GM12878 (cell line): ENCODE data around the gene CDK16. TPM values are rescaled to one million over a fixed set of nuclear protein-coding genes. Genes with fewer than 3 reads are reported as not detected.

Experiments used
- BCL11A ChIP-seq: IDR thresholded peaks from 2 replicates; pipeline ENCODE4 v1.6.1; 2011; ENCODE audit warnings: low read depth, low read length
- CBX3 ChIP-seq: fragments of 200-600 bp; sonication (generic); IDR thresholded peaks from 2 replicates; pipeline ENCODE4 v1.6.1; 2016; ENCODE audit warnings: low read depth, borderline replicate concordance
- CBX5 ChIP-seq: sonication (generic); IDR thresholded peaks from 2 replicates; pipeline ENCODE4 v1.6.1; 2016; ENCODE audit warnings: low read depth, moderate library complexity, mild to moderate bottlenecking, inconsistent platforms
- HCFC1 ChIP-seq: fragments of 150-350 bp; IDR thresholded peaks from 2 replicates; pipeline ENCODE4 v1.6.1; 2014; ENCODE audit warnings: low read length
- MYB ChIP-seq: fragments of 150-350 bp; IDR thresholded peaks from 2 replicates; pipeline ENCODE4 v1.6.1; 2014; ENCODE audit warnings: mild to moderate bottlenecking, low read depth, low read length, borderline replicate concordance
- PAX8 ChIP-seq: fragments of 450-650 bp; IDR thresholded peaks from 2 replicates; pipeline ENCODE4 v1.6.1; 2017; ENCODE audit warnings: mild to moderate bottlenecking, moderate library complexity
- POLR2AphosphoS2 ChIP-seq: IDR thresholded peaks from 2 replicates; pipeline ENCODE4 v1.6.1; 2011; ENCODE audit warnings: low read depth, mild to moderate bottlenecking, low read length, improper control_type of control experiment, moderate library complexity
- RUNX3 ChIP-seq: IDR thresholded peaks from 2 replicates; pipeline ENCODE4 v1.6.1; 2012; ENCODE audit warnings: low read length, inconsistent platforms
- SMAD5 ChIP-seq: IDR thresholded peaks from 2 replicates; pipeline ENCODE4 v1.6.1; 2016; ENCODE audit warnings: antibody characterized with exemption, low read depth
- ZBED1 ChIP-seq: IDR thresholded peaks from 2 replicates; pipeline ENCODE4 v1.6.1; 2016; ENCODE audit warnings: borderline replicate concordance
- polyA plus RNA-seq, 11 experiments: library from polyadenylated mRNA; depleted of rRNA in 4 of 11; unstranded in 6 of 11; stranded (reverse) in 5 of 11; fragments of >200 nt; fragmentation: Nextera tagmentation in 4 of 11; fragmentation: Illumina TruSeq in 1 of 11; extraction: Ambion mirVana in 4 of 11; extraction: Trizol in 1 of 11; gene quantifications; 1 replicate in 1 of 11; 2 replicates in 10 of 11; pipeline versions ENCODE4 v1.2.1 to v1.2.3, GENCODE V29; 2011 to 2016; ENCODE audit warnings: inconsistent platforms in 2 of 11, missing spikeins in 2 of 11, low read depth in 1 of 11
- total RNA-seq, 4 experiments: library from RNA; depleted of rRNA in 3 of 4; stranded (reverse); fragments of >200 nt in 3 of 4; fragmentation: Illumina TruSeq in 1 of 4; extraction: Trizol in 1 of 4; gene quantifications; 2 replicates each; pipeline versions ENCODE4 v1.2.1 to v1.2.3, GENCODE V29; 2013 to 2021
- TF ChIP-seq, protein P1 (sequence below): IDR thresholded peaks from 2 replicates; pipeline ENCODE4 v1.6.1; 2012; ENCODE audit warnings: low read depth, low read length, improper control_type of control experiment
- TF ChIP-seq, protein P2 (sequence below): fragments of 450-650 bp; IDR thresholded peaks from 2 replicates; pipeline ENCODE4 v1.6.1; 2017; ENCODE audit warnings: mild to moderate bottlenecking, low read depth, inconsistent platforms; ENCODE audit not compliant: poor library complexity, severe bottlenecking
- TF ChIP-seq, protein P3 (sequence below): fragments of 450-650 bp; formaldehyde crosslinking; IDR thresholded peaks from 2 replicates; pipeline ENCODE4 v1.5.0; 2022; ENCODE audit warnings: mild to moderate bottlenecking, missing genetic modification characterization
- TF ChIP-seq, protein P4 (sequence below): fragments of 450-650 bp; IDR thresholded peaks from 2 replicates; pipeline ENCODE4 v1.6.1; 2018; ENCODE audit warnings: borderline replicate concordance, mild to moderate bottlenecking; ENCODE audit not compliant: partially characterized antibody
- TF ChIP-seq, protein P5 (sequence below): fragments of 450-650 bp; IDR thresholded peaks from 2 replicates; pipeline ENCODE4 v1.6.1; 2016; ENCODE audit warnings: mild to moderate bottlenecking, moderate library complexity, borderline replicate concordance
- TF ChIP-seq, protein P6 (sequence below): IDR thresholded peaks from 2 replicates; pipeline ENCODE4 v1.6.1; 2012; ENCODE audit warnings: low read depth, low read length, improper control_type of control experiment

Gene CDK16
- total and polyA plus RNA-seq, 10 of the 15 experiments (the other 5 are each of a cell fraction or from before 2014, with no cell fraction given) = 2.4 to 75.1 (median 48.2) TPM

DNA sequence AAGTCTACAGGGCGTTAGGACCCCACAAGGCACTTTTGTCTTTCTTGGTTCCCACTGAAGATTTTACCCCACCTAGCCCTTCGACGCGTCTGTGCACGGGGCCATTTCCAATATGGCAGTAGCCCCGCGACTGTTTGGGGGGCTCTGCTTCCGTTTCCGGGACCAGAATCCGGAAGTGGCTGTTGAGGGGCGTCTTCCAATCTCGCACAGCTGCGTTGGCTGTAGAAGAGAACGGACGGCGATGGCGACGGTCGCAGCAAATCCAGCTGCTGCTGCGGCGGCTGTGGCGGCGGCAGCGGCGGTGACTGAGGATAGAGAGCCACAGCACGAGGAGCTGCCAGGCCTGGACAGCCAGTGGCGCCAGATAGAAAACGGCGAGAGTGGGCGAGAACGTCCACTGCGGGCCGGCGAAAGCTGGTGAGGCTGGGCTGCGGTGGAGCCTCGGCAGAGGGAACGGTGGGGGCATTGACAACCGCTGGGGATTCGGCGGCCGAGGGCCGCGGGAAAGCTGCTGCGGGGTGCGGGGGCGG is 14.4 kb downstream of the CDK16 start, which contains the start of gene USP11 (continued):
- TF ChIP-seq, protein P1, sequence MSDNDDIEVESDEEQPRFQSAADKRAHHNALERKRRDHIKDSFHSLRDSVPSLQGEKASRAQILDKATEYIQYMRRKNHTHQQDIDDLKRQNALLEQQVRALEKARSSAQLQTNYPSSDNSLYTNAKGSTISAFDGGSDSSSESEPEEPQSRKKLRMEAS = peak; percentile 46; the same call in 1 of the 2 replicates
- TF ChIP-seq, protein P2, sequence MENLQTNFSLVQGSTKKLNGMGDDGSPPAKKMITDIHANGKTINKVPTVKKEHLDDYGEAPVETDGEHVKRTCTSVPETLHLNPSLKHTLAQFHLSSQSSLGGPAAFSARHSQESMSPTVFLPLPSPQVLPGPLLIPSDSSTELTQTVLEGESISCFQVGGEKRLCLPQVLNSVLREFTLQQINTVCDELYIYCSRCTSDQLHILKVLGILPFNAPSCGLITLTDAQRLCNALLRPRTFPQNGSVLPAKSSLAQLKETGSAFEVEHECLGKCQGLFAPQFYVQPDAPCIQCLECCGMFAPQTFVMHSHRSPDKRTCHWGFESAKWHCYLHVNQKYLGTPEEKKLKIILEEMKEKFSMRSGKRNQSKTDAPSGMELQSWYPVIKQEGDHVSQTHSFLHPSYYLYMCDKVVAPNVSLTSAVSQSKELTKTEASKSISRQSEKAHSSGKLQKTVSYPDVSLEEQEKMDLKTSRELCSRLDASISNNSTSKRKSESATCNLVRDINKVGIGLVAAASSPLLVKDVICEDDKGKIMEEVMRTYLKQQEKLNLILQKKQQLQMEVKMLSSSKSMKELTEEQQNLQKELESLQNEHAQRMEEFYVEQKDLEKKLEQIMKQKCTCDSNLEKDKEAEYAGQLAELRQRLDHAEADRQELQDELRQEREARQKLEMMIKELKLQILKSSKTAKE = no peak
- no peak for TF ChIP-seq PAX8
- TF ChIP-seq, protein P3, sequence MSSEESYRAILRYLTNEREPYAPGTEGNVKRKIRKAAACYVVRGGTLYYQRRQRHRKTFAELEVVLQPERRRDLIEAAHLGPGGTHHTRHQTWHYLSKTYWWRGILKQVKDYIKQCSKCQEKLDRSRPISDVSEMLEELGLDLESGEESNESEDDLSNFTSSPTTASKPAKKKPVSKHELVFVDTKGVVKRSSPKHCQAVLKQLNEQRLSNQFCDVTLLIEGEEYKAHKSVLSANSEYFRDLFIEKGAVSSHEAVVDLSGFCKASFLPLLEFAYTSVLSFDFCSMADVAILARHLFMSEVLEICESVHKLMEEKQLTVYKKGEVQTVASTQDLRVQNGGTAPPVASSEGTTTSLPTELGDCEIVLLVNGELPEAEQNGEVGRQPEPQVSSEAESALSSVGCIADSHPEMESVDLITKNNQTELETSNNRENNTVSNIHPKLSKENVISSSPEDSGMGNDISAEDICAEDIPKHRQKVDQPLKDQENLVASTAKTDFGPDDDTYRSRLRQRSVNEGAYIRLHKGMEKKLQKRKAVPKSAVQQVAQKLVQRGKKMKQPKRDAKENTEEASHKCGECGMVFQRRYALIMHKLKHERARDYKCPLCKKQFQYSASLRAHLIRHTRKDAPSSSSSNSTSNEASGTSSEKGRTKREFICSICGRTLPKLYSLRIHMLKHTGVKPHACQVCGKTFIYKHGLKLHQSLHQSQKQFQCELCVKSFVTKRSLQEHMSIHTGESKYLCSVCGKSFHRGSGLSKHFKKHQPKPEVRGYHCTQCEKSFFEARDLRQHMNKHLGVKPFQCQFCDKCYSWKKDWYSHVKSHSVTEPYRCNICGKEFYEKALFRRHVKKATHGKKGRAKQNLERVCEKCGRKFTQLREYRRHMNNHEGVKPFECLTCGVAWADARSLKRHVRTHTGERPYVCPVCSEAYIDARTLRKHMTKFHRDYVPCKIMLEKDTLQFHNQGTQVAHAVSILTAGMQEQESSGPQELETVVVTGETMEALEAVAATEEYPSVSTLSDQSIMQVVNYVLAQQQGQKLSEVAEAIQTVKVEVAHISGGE = no peak
- TF ChIP-seq BCL11A = no peak
- TF ChIP-seq ZBED1 = no peak
- TF ChIP-seq CBX3 = no peak
- TF ChIP-seq SMAD5 = peak; percentile 46; the same call in 1 of the 2 replicates
- TF ChIP-seq, protein P4, sequence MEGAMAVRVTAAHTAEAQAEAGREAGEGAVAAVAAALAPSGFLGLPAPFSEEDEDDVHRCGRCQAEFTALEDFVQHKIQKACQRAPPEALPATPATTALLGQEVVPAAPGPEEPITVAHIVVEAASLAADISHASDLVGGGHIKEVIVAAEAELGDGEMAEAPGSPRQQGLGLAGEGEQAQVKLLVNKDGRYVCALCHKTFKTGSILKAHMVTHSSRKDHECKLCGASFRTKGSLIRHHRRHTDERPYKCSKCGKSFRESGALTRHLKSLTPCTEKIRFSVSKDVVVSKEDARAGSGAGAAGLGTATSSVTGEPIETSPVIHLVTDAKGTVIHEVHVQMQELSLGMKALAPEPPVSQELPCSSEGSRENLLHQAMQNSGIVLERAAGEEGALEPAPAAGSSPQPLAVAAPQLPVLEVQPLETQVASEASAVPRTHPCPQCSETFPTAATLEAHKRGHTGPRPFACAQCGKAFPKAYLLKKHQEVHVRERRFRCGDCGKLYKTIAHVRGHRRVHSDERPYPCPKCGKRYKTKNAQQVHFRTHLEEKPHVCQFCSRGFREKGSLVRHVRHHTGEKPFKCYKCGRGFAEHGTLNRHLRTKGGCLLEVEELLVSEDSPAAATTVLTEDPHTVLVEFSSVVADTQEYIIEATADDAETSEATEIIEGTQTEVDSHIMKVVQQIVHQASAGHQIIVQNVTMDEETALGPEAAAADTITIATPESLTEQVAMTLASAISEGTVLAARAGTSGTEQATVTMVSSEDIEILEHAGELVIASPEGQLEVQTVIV = peak; percentile 32
- TF ChIP-seq RUNX3 = peak; percentile 33
- TF ChIP-seq, protein P5, sequence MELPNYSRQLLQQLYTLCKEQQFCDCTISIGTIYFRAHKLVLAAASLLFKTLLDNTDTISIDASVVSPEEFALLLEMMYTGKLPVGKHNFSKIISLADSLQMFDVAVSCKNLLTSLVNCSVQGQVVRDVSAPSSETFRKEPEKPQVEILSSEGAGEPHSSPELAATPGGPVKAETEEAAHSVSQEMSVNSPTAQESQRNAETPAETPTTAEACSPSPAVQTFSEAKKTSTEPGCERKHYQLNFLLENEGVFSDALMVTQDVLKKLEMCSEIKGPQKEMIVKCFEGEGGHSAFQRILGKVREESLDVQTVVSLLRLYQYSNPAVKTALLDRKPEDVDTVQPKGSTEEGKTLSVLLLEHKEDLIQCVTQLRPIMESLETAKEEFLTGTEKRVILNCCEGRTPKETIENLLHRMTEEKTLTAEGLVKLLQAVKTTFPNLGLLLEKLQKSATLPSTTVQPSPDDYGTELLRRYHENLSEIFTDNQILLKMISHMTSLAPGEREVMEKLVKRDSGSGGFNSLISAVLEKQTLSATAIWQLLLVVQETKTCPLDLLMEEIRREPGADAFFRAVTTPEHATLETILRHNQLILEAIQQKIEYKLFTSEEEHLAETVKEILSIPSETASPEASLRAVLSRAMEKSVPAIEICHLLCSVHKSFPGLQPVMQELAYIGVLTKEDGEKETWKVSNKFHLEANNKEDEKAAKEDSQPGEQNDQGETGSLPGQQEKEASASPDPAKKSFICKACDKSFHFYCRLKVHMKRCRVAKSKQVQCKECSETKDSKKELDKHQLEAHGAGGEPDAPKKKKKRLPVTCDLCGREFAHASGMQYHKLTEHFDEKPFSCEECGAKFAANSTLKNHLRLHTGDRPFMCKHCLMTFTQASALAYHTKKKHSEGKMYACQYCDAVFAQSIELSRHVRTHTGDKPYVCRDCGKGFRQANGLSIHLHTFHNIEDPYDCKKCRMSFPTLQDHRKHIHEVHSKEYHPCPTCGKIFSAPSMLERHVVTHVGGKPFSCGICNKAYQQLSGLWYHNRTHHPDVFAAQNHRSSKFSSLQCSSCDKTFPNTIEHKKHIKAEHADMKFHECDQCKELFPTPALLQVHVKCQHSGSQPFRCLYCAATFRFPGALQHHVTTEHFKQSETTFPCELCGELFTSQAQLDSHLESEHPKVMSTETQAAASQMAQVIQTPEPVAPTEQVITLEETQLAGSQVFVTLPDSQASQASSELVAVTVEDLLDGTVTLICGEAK = peak; percentile 84
- no peak for TF ChIP-seq MYB
- TF ChIP-seq CBX5 = no peak
- TF ChIP-seq, protein P6, sequence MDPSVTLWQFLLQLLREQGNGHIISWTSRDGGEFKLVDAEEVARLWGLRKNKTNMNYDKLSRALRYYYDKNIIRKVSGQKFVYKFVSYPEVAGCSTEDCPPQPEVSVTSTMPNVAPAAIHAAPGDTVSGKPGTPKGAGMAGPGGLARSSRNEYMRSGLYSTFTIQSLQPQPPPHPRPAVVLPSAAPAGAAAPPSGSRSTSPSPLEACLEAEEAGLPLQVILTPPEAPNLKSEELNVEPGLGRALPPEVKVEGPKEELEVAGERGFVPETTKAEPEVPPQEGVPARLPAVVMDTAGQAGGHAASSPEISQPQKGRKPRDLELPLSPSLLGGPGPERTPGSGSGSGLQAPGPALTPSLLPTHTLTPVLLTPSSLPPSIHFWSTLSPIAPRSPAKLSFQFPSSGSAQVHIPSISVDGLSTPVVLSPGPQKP = 0 out of 2 replicates have a peak, but pooled peaks have one; percentile 43
- TF ChIP-seq HCFC1 = 0 out of 2 replicates have a peak, but pooled peaks have one; percentile 15
- TF ChIP-seq POLR2AphosphoS2 = peak; percentile 85; the same call in 1 of the 2 replicates
